Upper lobe of left lung (tissue), 4 donors: ENCODE measurements around the gene KITLG.
"Not testable (repeated sequence)": the region's sequence is repeated elsewhere in the genome, so short reads cannot be mapped to it uniquely, and the experiment has no call there.

ENCODE experiments used
- CTCF ChIP-seq, 6 experiments: fragments of 450-650 bp in 4 of 6; fragments of 200-600 bp in 2 of 6; sonication (generic) in 2 of 6; IDR thresholded peaks; one replicate each; pipeline ENCODE4 v1.5.1; 2016 to 2019; ENCODE audit warnings: antibody characterized with exemption in 6 of 6
- EP300 ChIP-seq, 4 donors: sonication (generic); formaldehyde crosslinking; IDR thresholded peaks; one replicate each; pipeline ENCODE4 v1.5.1; 2017; ENCODE audit warnings: antibody characterized with exemption in 4 of 4, control low read depth in 2 of 4
- POLR2A ChIP-seq, 4 donors: fragments of 450-650 bp; IDR thresholded peaks; one replicate each; pipeline ENCODE4 v1.5.1; 2016 to 2017; ENCODE audit warnings: antibody characterized with exemption in 4 of 4, mild to moderate bottlenecking in 2 of 4

- TF ChIP-seq POLR2A, EP300, CTCF (IDR thresholded peaks at IDR 0.05): not testable (repeated sequence)
These were observed 72.4 kb downstream of the KITLG start for GRCh38 chr12:88507851-88508250.
